PC-3 (cell line): ENCODE results near the gene PUS3.

Source experiments
- EZH2 ChIP-seq: fragments of 300-600 bp; sonication (generic); IDR thresholded peaks from one replicate; pipeline ENCODE4 v1.6.1; 2017; ENCODE audit warnings: antibody characterized with exemption, mild to moderate bottlenecking, low read length; ENCODE audit not compliant: unreplicated experiment
- EZH2phosphoT487 ChIP-seq: fragments of 300-600 bp; sonication (generic); IDR thresholded peaks from 2 replicates; pipeline ENCODE4 v1.6.1; 2018; ENCODE audit warnings: mild to moderate bottlenecking, antibody characterized with exemption, low read length, borderline replicate concordance
- TF ChIP-seq, protein P1 (sequence below): fragments of 300-600 bp; sonication (generic); conservative IDR thresholded peaks from 2 replicates; pipeline ENCODE4 v1.5.1; 2017; ENCODE audit warnings: antibody characterized with exemption, low read depth, mild to moderate bottlenecking, low read length

DNA sequence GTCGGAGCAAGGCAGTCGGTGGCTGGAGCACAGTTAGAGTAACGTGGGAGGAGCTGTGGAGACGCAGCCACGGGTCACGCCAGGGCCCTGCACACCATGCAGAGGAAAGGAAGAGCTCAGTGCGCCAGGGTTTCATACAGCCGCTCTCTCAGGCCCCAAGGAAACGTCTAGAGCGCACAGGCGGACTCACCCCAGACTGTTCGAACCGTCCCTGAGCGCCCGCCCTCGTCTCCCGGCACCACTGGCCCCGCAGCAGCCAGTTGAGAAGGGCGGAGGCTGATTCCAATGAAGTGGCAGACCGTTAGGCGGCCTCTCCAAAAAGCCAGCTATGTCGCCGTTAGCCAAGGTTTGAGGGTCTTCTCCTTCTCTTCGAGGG is 16.0 kb downstream of the PUS3 start:
- TF ChIP-seq, protein P1, sequence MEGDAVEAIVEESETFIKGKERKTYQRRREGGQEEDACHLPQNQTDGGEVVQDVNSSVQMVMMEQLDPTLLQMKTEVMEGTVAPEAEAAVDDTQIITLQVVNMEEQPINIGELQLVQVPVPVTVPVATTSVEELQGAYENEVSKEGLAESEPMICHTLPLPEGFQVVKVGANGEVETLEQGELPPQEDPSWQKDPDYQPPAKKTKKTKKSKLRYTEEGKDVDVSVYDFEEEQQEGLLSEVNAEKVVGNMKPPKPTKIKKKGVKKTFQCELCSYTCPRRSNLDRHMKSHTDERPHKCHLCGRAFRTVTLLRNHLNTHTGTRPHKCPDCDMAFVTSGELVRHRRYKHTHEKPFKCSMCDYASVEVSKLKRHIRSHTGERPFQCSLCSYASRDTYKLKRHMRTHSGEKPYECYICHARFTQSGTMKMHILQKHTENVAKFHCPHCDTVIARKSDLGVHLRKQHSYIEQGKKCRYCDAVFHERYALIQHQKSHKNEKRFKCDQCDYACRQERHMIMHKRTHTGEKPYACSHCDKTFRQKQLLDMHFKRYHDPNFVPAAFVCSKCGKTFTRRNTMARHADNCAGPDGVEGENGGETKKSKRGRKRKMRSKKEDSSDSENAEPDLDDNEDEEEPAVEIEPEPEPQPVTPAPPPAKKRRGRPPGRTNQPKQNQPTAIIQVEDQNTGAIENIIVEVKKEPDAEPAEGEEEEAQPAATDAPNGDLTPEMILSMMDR, result no peak
- no peak for TF ChIP-seq EZH2
- TF ChIP-seq EZH2phosphoT487, result no peak
